Renal cortex interstitium (tissue), 11 donors: ENCODE results near the gene OR4D6. TPM values are rescaled to one million over a fixed set of nuclear protein-coding genes. Genes with fewer than 3 reads are reported as not detected.

ENCODE experiments used
- DNase-seq, 11 donors: peaks; one replicate each; pipeline ENCODE4 v3.0.0-alpha.2; 2013; ENCODE audit warnings: low read depth in 9 of 11, low spot score in 4 of 11; ENCODE audit errors: extremely low read depth in 1 of 11
- polyA plus RNA-seq, 3 donors: library from polyadenylated mRNA; unstranded; fragments of 120-200 nt; gene quantifications; one replicate each; pipeline ENCODE4 v1.2.1, GENCODE V29; 2013; ENCODE audit not compliant: insufficient read length in 3 of 3

OR4D6 gene
- polyA plus RNA-seq, 3 donors: not detected

DNA sequence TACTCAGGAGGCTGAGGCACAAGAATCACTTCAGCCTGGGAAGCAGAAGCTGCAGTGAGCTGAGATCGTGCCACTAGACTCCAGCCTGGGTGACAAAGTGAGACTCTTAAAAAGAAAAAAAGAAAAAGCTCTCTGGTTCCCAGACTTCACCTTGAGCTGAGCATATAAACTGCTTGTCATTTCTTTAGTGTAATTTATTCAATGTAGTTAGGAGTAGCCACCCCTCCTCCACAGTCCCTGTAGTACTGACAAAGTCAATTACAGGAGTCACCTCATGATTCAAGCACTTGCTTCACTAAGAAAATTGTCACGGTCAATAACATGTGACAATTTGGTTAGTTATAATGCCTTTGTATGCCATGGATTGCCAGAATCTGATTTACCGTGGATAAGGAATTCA is 23.6 kb downstream of the OR4D6 start:
- DNase-seq: no peak

DNA sequence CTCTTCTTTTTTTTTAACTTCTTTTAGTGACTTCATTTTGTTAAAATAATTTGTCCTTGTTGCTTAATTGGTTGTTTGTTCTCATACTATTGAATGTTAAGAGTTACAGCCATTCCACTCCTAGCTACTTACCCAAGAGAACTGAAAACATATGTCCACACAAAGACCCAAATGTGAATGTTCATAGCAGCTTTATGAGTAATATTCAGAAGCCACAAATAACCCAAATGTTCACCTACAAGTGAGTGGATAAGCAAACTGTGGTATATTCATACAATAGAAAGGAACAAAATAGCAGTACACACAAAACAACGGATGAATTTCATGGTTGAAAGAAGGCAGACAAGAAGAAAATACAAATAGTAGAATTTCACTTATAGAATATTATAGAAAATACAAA is 45.2 kb downstream of the OR4D6 start:
- DNase-seq: no peak

DNA sequence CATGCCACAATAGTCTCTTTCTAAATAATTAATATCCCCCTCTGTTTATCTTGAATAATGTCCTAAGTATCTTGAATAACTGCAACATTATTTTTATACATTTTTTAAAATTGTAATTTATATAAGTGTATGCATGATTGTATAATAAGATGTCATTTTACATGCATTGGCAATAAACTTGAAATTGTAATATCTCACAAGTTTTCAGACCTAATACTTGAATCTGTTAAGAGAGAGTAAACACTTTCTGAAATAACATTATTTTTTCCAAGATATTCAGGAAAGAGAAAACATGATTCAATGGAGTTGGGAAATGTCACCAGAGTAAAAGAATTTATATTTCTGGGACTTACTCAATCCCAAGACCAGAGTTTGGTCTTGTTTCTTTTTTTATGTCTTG is 46.5 kb downstream of the OR4D6 start, which contains the start of gene OR4D11:
Gene OR4D11 (plus strand): TSS at position 301 of the 400 bp plus-strand sequence. CDS start 0 bp downstream, at position 301.
- no peak for DNase-seq

Other genes with a start within 250 kb of the OR4D6 start
- 1 to 10 TPM; 8.5 to 9.3 (median 9.0) TPM for gene MPEG1, start 244.0 kb upstream of the OR4D6 start, polyA plus RNA-seq
- not detected for gene OR5AN1, start 98.1 kb upstream of the OR4D6 start, polyA plus RNA-seq
- gene OR5A2, start 30.5 kb upstream of the OR4D6 start, polyA plus RNA-seq: under 1 TPM; 0.01 to 0.03 (median 0.02) TPM
- gene OR5A1, start 20.5 kb upstream of the OR4D6 start, polyA plus RNA-seq: under 1 TPM in 2 of 3 donors, not detected in 1; 0.01 to 0.03 TPM
- not detected for gene OR4D10, start 16.4 kb downstream of the OR4D6 start, polyA plus RNA-seq
- not detected for gene OR4D11, start 46.6 kb downstream of the OR4D6 start, polyA plus RNA-seq
- gene OR4D9, start 54.6 kb downstream of the OR4D6 start, polyA plus RNA-seq: under 1 TPM in 2 of 3 donors, not detected in 1; 0.06 to 0.09 TPM
- gene OSBP, start 158.8 kb downstream of the OR4D6 start, polyA plus RNA-seq: 10 to 100 TPM; 47.5 to 58.6 (median 54.3) TPM
- 10 to 100 TPM; 43.2 to 49.8 (median 44.8) TPM for gene PATL1, start 212.1 kb downstream of the OR4D6 start, polyA plus RNA-seq